Measurements from ENCODE around the gene PNLIPRP2.

Gene PNLIPRP2

DNA sequence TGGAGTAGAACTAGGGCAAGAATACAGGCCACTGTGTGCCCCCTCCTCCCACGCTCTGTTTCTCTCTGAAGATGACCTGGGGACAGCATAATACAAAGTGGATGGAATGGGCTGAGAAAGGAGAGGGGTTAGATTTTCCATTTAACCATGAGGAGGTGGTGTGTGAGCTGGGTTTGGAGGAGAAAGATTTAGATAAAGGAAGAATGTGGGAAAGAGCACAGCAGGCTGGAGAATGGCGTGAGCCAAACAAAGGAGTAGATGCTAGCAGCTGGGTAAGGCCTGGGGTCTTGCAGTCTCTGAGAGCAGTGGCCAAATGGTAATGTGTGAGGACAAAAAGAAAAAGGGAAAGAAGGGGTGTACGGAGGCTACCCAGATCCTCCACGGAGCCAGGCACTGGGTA, 8.6 kb downstream of the PNLIPRP2 start:
- ChIA-PET CTCF (no interaction called here), POLR2A (no interaction called here)
- TF ChIP-seq TARDBP (IDR thresholded peaks at IDR 0.05) (no peak), HDGF (IDR thresholded peaks at IDR 0.05; ENCODE audit: borderline replicate concordance) (no peak), BHLHE40 (IDR thresholded peaks at IDR 0.05; ENCODE audit: borderline replicate concordance) (no peak), FOXK2 (IDR thresholded peaks at IDR 0.05) (no peak), ELF4 (IDR thresholded peaks at IDR 0.05) (no peak), ZNF384 (IDR thresholded peaks at IDR 0.05) (no peak), SUZ12 (IDR thresholded peaks at IDR 0.05) (no peak), CTBP1 (IDR thresholded peaks at IDR 0.05; ENCODE audit: borderline replicate concordance) (no peak), LEF1 (IDR thresholded peaks at IDR 0.05; ENCODE audit: borderline replicate concordance) (no peak), FOXM1 (IDR thresholded peaks at IDR 0.05; ENCODE audit: borderline replicate concordance) (no peak), ARNT (IDR thresholded peaks at IDR 0.05) (no peak), SP1 (IDR thresholded peaks at IDR 0.05) (no peak)
- TF ChIP-seq, protein P1, sequence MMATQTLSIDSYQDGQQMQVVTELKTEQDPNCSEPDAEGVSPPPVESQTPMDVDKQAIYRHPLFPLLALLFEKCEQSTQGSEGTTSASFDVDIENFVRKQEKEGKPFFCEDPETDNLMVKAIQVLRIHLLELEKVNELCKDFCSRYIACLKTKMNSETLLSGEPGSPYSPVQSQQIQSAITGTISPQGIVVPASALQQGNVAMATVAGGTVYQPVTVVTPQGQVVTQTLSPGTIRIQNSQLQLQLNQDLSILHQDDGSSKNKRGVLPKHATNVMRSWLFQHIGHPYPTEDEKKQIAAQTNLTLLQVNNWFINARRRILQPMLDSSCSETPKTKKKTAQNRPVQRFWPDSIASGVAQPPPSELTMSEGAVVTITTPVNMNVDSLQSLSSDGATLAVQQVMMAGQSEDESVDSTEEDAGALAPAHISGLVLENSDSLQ (IDR thresholded peaks at IDR 0.05), result no peak
- no peak for DNase-seq (ENCODE audit: extremely low spot score)

DNA sequence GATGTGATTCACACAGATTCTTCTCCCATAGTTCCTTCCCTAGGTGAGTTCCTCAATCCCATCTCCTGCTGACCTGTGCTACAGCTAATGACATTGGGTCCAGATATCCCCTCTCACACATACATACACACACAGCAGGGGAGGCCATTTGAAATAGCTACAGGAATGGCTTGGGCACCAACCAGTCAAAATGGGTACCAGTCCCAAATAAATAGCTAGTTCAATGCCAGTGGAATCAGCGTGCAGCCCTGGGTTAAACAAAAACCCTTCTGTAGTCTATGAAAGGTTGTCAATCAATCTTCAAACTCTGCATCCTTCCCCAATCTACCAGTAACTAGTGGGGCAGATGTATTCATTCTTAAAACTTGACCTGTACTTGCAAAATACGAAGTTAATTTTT, 9.3 kb downstream of the PNLIPRP2 start:
- TF ChIP-seq ARNT (IDR thresholded peaks at IDR 0.05) (no peak), ELF4 (IDR thresholded peaks at IDR 0.05) (no peak), SP1 (IDR thresholded peaks at IDR 0.05) (no peak), HDGF (IDR thresholded peaks at IDR 0.05; ENCODE audit: borderline replicate concordance) (no peak), TARDBP (IDR thresholded peaks at IDR 0.05) (no peak), BHLHE40 (IDR thresholded peaks at IDR 0.05; ENCODE audit: borderline replicate concordance) (no peak), SUZ12 (IDR thresholded peaks at IDR 0.05) (no peak), CTBP1 (IDR thresholded peaks at IDR 0.05; ENCODE audit: borderline replicate concordance) (no peak), NFRKB (IDR thresholded peaks at IDR 0.05) (no peak), ZNF384 (IDR thresholded peaks at IDR 0.05) (no peak), FOXM1 (IDR thresholded peaks at IDR 0.05; ENCODE audit: borderline replicate concordance) (no peak)
- TF ChIP-seq, protein P1 (IDR thresholded peaks at IDR 0.05), result no peak
- no peak for DNase-seq (ENCODE audit: extremely low spot score)
- ChIA-PET CTCF (no interaction called here), POLR2A (no interaction called here)

DNA sequence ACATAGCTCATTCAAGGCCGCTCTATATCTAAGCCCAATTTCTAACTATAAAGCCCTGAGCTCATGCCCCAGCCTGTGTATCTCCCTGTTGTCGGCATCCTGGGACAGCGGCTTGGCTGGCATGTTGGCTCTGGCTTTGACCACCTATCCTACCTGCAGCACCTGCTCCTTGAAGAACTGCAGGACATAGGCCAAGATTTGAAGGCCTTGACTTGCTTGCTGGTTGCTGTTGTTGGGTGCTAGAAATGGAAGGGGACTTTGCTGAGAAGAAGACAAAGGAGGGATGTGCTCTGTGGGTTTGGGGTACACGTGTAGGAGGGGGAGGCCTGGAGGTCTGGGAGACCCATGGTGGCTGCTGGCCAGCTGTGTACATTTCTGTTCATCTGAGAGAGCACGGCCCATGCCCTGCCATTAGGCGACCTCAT, 11.1 kb downstream of the PNLIPRP2 start:
- DNase-seq (ENCODE audit: extremely low spot score), result no peak
- POLR2A ChIA-PET, result interaction anchor here (1.3 kb wide), 1 partner anchor 21 kb away, joined by 3 read pairs; no protein-coding TSS in a partner anchor
- TF ChIP-seq HDGF (IDR thresholded peaks at IDR 0.05; ENCODE audit: borderline replicate concordance) (no peak), ELF4 (IDR thresholded peaks at IDR 0.05) (no peak), SUZ12 (IDR thresholded peaks at IDR 0.05) (no peak), BHLHE40 (IDR thresholded peaks at IDR 0.05; ENCODE audit: borderline replicate concordance) (no peak), CTBP1 (IDR thresholded peaks at IDR 0.05; ENCODE audit: borderline replicate concordance) (no peak), ZNF384 (IDR thresholded peaks at IDR 0.05) (no peak)
- CTCF ChIA-PET, result no interaction called here

DNA sequence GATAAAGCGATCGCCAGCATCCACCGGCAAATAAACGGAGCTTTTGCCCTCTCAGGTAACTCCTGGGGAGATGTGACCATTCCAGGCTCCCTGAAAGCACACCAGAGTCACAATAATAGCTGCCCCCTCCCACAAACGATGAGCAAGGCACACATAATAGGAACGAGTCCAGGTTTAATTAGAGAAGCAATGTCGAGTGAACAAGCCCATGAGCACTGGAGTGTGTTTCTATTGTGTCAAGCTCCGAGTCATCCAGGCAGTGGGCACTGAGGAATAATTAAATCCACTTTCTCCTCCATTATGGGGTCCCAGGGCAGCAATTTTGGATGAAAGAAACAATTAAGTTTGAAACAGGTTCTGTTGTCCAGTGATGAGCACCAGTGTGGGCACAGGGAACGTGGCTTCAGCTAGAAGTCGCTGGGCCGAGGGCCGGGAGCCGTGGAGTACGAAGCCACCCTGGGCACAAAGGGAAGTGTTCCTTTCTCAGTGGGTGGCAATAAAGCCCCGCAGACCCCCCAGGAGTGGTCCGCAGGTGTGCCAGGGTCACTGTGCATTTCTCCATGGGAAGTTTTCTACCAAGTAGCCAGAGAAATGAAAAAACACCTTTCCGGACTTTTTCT, 12.0 kb downstream of the PNLIPRP2 start:
- POLR2A ChIA-PET, result no interaction called here
- TF ChIP-seq TARDBP (IDR thresholded peaks at IDR 0.05), result no peak
- no peak for TF ChIP-seq CTBP1 (IDR thresholded peaks at IDR 0.05; ENCODE audit: borderline replicate concordance)
- TF ChIP-seq FOXK2 (IDR thresholded peaks at IDR 0.05), result no peak
- no peak for TF ChIP-seq L3MBTL2 (conservative IDR thresholded peaks at IDR 0.05)
- TF ChIP-seq FOXA1 (IDR thresholded peaks at IDR 0.05), result no peak
- no peak for TF ChIP-seq BHLHE40 (IDR thresholded peaks at IDR 0.05; ENCODE audit: borderline replicate concordance)
- CTCF ChIA-PET, result no interaction called here
- no peak for DNase-seq (ENCODE audit: extremely low spot score)

DNA sequence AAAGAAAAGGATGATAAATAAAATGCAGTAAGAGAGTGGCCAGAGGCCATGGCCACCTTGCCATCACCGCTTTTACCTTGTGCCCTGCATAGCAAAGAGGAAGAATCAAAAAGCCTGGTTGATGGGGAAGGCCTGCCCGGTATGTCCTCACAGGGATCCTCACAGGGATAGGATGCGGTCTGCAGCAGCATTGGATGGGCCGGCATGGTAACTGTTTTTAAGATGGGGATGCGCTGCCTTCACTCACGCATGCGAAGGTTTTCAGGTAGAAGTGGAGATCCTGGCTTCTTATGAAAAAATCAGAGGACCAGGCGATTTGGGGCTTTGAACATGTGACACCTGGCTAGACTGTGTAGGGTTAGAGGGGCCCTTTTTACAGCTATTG, 12.5 kb downstream of the PNLIPRP2 start:
- TF ChIP-seq NFRKB (IDR thresholded peaks at IDR 0.05) (no peak), ZNF384 (IDR thresholded peaks at IDR 0.05) (no peak), CTBP1 (IDR thresholded peaks at IDR 0.05; ENCODE audit: borderline replicate concordance) (no peak), ARNT (IDR thresholded peaks at IDR 0.05) (no peak), SP1 (IDR thresholded peaks at IDR 0.05) (no peak), ELF4 (IDR thresholded peaks at IDR 0.05) (no peak), TARDBP (IDR thresholded peaks at IDR 0.05) (no peak), FOXM1 (IDR thresholded peaks at IDR 0.05; ENCODE audit: borderline replicate concordance) (no peak), HDGF (IDR thresholded peaks at IDR 0.05; ENCODE audit: borderline replicate concordance) (no peak), FOXK2 (IDR thresholded peaks at IDR 0.05) (no peak), FOXA1 (IDR thresholded peaks at IDR 0.05) (no peak), L3MBTL2 (conservative IDR thresholded peaks at IDR 0.05) (no peak), LEF1 (IDR thresholded peaks at IDR 0.05; ENCODE audit: borderline replicate concordance) (no peak), SUZ12 (IDR thresholded peaks at IDR 0.05) (no peak), BHLHE40 (IDR thresholded peaks at IDR 0.05; ENCODE audit: borderline replicate concordance) (no peak)
- TF ChIP-seq, protein P1 (IDR thresholded peaks at IDR 0.05), result no peak
- CTCF ChIA-PET, result no interaction called here
- POLR2A ChIA-PET, result no interaction called here
- no peak for DNase-seq (ENCODE audit: extremely low spot score)

DNA sequence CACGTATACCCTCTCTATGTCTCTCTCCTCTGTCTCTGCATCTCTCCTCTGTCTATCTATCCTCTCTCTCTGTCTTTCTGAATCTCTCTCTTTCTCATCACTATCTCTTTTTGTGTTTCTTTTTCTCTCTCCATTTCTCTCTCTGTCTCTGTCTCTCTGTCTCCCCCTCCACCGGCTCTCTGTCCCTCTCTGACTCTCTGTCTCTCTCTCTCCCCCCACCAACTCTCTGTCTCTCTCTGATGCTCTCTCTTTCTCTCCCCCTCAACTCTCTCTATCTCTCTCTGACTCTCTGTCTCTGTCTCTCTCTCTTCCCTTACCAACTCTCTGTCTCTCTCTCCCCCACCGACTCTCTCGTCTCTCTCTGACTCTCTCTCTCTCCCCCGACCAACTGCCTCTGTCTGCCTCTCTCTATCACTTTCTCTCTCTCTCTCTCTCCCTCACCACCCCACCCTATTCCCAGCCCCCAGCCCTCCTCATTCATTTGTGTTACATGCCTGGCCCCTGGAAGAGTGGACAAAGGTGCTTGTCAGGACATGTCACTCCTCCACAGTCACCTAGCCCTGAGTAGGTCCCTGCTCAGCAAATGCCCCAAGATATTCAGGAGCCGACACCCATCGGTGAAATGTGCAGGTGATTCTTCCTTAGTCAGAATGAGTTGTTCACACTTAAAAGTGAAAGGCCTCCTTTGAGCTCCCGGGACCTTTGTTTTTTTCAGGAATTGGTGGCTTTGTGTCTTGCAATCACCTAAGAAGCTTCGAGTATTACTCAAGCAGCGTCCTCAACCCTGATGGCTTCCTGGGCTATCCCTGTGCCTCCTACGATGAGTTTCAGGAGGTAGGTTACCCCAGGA, 13.6 kb downstream of the PNLIPRP2 start:
- ChIA-PET POLR2A (no interaction called here), CTCF (interaction anchor here (1.0 kb wide), 1 partner anchor 20 kb away, joined by 3 read pairs; no protein-coding TSS in a partner anchor)
- no peak for DNase-seq (ENCODE audit: extremely low spot score)
- TF ChIP-seq SUZ12 (IDR thresholded peaks at IDR 0.05), result no peak
- TF ChIP-seq ZNF384 (IDR thresholded peaks at IDR 0.05), result no peak
- no peak for TF ChIP-seq FOXA1 (IDR thresholded peaks at IDR 0.05)
- no peak for TF ChIP-seq SP1 (IDR thresholded peaks at IDR 0.05)
- TF ChIP-seq, protein P1 (IDR thresholded peaks at IDR 0.05), result no peak
- no peak for TF ChIP-seq LEF1 (IDR thresholded peaks at IDR 0.05; ENCODE audit: borderline replicate concordance)
- TF ChIP-seq TARDBP (IDR thresholded peaks at IDR 0.05), result no peak
- TF ChIP-seq FOXM1 (IDR thresholded peaks at IDR 0.05; ENCODE audit: borderline replicate concordance), result no peak
- TF ChIP-seq HDGF (IDR thresholded peaks at IDR 0.05; ENCODE audit: borderline replicate concordance), result no peak
- TF ChIP-seq NFRKB (IDR thresholded peaks at IDR 0.05), result no peak
- no peak for TF ChIP-seq ELF4 (IDR thresholded peaks at IDR 0.05)
- TF ChIP-seq FOXK2 (IDR thresholded peaks at IDR 0.05), result no peak
- TF ChIP-seq ARNT (IDR thresholded peaks at IDR 0.05), result no peak
- TF ChIP-seq BHLHE40 (IDR thresholded peaks at IDR 0.05; ENCODE audit: borderline replicate concordance), result no peak
